RWPE1 (cell line): ENCODE data around the gene PLCB4.

Experiments used
- CTCF ChIA-PET: fragments of 350-600 bp; sonication (Branson Sonifier 250); formaldehyde crosslinking; extraction: SDS; loops from one replicate; lab custom pipeline; 2021; lab: Yijun Ruan, JAX
- POLR2A ChIA-PET: fragments of 400-600 bp; formaldehyde crosslinking; extraction: SDS; loops from one replicate; lab custom pipeline; 2020; ENCODE audit warnings: antibody characterized with exemption; ENCODE audit not compliant: low non-redundant PET; lab: Yijun Ruan, JAX
- DNase-seq: peaks from one replicate; pipeline ENCODE4 v3.0.0; 2012; ENCODE audit warnings: low spot score
- H3K27ac ChIP-seq: fragments of 450-650 bp; 2 replicates; pipeline ENCODE4 v1.5.1; 2017
- TF ChIP-seq, protein P1 (sequence below): fragments of 450-650 bp; conservative IDR thresholded peaks from 2 replicates; pipeline ENCODE4 v1.5.1; 2017; ENCODE audit warnings: low read depth, mild to moderate bottlenecking

PLCB4 gene

DNA sequence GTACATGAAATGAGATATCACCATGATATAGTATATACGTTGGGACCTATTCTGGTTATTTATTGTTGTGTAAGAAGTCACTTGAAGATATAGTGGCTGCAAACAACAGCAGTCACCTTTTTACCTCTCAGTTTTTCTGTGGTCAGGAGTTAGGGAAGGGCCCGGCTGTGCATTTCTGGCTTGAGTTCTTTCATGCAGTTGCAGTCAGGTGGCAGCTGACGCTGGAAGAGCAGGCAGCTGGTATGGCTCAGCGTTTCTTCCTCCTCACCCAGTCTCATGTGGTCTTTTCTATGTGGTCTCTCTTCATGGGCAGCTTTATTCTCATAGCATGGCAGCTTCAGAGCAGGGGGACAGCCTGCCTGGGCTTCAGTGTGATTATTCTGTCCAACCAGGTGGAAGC, 154.4 kb downstream of the PLCB4 start:
- DNase-seq: no peak
- TF ChIP-seq, protein P1, sequence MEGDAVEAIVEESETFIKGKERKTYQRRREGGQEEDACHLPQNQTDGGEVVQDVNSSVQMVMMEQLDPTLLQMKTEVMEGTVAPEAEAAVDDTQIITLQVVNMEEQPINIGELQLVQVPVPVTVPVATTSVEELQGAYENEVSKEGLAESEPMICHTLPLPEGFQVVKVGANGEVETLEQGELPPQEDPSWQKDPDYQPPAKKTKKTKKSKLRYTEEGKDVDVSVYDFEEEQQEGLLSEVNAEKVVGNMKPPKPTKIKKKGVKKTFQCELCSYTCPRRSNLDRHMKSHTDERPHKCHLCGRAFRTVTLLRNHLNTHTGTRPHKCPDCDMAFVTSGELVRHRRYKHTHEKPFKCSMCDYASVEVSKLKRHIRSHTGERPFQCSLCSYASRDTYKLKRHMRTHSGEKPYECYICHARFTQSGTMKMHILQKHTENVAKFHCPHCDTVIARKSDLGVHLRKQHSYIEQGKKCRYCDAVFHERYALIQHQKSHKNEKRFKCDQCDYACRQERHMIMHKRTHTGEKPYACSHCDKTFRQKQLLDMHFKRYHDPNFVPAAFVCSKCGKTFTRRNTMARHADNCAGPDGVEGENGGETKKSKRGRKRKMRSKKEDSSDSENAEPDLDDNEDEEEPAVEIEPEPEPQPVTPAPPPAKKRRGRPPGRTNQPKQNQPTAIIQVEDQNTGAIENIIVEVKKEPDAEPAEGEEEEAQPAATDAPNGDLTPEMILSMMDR: no peak
- ChIA-PET POLR2A (no interaction called here), CTCF (no interaction called here)
- H3K27ac ChIP-seq: no peak overlapping the region

DNA sequence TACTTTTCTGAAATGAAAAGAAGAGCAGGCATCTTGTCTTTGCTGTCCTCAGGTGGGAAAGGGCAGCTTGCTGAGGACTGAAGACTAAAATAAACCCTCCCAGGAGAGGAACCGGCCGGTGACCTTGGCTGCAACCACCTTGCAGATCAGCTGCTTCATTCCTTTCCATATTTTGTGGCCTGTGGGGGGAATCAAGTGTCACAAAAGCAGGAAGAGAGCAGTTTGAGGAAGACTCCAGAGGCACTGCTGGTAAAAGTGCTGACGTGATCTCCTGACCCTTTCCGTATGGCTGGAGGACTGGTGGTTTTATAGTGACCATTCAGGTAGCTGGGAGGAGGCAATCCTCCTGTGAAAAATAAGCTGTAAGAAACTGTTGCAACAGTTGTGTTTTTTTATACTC, 157.0 kb downstream of the PLCB4 start:
- no peak for DNase-seq
- POLR2A ChIA-PET: no interaction called here
- no peak overlapping the region for H3K27ac ChIP-seq
- TF ChIP-seq, protein P1: no peak
- CTCF ChIA-PET: no interaction called here

DNA sequence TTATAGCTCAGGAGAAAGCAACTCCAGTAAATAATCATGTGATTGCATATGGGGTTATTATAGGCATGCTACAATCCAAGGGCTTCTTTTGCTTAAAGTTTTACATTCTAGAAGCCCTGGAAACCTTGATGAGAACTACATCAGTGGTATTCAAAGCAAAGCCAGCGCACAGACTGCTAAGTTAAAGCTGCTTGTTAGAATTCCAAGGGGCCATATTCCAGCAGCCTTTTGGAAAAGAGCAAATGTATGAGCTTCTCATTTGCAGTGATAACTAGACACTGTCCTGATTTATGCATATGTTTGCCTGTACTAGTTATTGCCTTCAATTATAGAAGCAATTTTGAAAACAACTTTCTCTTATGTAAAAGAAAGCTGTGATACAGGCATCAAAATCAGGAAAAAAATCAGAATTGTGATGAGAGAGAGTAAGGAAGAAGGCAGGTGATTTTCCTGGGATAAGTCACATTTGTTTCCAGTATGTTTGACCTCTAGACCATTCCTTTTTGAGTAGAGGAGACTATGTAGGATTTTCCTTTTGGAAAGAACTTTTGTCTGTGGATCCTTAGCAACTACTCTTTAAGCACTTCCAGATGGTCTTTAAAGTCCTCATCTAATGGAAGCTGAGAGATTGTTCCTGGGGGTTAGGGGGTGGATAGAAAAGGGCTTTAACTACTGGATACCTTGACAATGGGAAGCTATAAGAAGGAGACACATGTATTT, 159.2 kb downstream of the PLCB4 start:
- H3K27ac ChIP-seq: no peak overlapping the region
- DNase-seq: no peak
- POLR2A ChIA-PET: no interaction called here
- CTCF ChIA-PET: no interaction called here
- TF ChIP-seq, protein P1: no peak

DNA sequence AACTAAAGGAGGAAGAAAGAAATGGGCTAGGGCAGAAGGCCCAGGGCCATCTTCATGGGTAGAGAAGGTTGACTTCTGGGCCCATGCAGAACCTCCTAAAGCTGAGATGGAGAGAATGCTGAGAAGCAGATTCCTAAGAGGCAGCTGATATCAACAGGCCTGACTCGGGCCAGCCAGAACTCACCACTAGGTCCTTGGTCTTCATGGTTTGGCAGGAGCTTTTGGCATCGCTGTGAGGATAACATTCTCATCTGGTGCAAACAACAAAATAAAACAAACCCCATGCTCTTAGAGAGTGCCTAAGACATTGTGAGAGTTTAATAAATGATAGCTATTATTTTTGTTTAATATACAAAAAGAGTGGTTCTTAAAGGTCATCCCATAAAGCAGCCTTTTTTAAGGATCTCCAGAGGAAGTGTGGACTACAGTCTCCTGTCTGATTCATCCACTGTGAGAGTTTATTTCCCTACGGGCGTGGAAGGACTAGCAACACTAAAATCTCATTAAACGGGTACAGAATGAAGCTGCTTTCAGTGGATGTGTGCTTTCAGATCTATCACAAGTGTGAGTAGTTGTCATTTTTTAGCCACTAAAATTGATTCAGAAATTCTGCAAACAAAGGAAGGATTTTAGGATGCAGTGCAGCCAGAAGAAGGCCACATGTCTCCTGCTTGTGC, 160.0 kb downstream of the PLCB4 start:
- no peak overlapping the region for H3K27ac ChIP-seq
- DNase-seq: no peak
- TF ChIP-seq, protein P1: no peak
- ChIA-PET POLR2A (no interaction called here), CTCF (no interaction called here)

DNA sequence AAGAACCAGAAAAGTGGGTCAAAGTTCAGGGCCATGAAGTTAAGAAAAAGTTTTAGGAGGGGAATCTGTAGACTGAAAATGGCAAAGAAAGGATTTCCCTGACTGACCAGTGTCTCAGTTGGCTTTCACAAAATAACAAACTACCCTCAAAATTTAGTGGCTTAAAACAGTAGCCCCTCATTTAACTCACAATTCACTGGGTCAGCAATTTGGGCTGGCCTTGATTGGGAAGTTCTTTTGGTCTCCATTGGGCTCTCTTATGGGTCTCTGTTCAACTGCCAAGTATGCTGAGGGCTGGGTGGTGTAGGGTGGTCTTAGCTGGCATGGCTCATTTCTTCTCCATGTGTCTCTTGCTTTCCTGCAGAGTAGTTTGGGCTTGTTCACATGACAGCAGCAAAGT, 161.5 kb downstream of the PLCB4 start:
- CTCF ChIA-PET: no interaction called here
- POLR2A ChIA-PET: no interaction called here

DNA sequence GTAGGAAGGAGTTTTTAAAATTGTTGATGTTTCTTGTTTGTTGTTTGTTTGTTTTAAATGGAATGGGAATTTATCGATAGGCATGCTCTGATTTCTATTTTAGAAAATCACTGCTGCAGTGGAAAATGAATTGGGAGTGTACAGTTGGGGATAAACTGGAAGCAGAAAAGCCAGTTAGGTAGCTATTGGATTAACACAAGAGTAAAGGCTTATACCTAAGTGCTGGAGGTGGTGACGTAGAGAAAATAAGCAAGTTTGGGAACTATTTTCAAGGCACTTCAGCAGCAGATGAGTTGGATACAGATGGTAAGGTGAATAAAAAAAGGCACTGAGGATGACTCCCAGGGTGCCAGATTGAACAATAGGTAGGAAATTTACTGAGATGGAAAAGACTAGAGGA, 164.9 kb downstream of the PLCB4 start:
- TF ChIP-seq, protein P1: no peak
- ChIA-PET POLR2A (no interaction called here), CTCF (no interaction called here)
- DNase-seq: no peak
- H3K27ac ChIP-seq: no peak overlapping the region

More for the DNA sequence above, 161.5 kb downstream of the PLCB4 start:
- no peak for DNase-seq
- H3K27ac ChIP-seq: no peak overlapping the region
- TF ChIP-seq, protein P1: no peak
